HG03354 (cell line): Measurements from ENCODE around the gene ABLIM1.

Source experiments
- ATAC-seq: cut with Tn5 transposase; IDR thresholded peaks from one replicate; pipeline ENCODE4 v1.9.1; 2021; ENCODE audit warnings: mild to moderate bottlenecking; ENCODE audit not compliant: unreplicated experiment, poor library complexity, severe bottlenecking

ABLIM1 gene

GRCh38 chr10:114441107-114441506, 217.0 kb downstream of the ABLIM1 start:
- no peak for ATAC-seq

GRCh38 chr10:114437473-114438292, 220.4 kb downstream of the ABLIM1 start:
- no peak for ATAC-seq

- ATAC-seq = no peak
These were observed 221.1 kb downstream of the ABLIM1 start for GRCh38 chr10:114436941-114437340.

- ATAC-seq = no peak
These were observed 225.4 kb downstream of the ABLIM1 start for GRCh38 chr10:114432566-114433093.

- no peak for ATAC-seq
These were observed 226.5 kb downstream of the ABLIM1 start for GRCh38 chr10:114431414-114432135.

GRCh38 chr10:114430688-114431413, 227.2 kb downstream of the ABLIM1 start:
- ATAC-seq = no peak

- no peak for ATAC-seq
These were observed 228.3 kb downstream of the ABLIM1 start for GRCh38 chr10:114429581-114430335.

- ATAC-seq = no peak
These were observed 230.8 kb downstream of the ABLIM1 start for GRCh38 chr10:114427124-114427852.

GRCh38 chr10:114426476-114426875, 231.6 kb downstream of the ABLIM1 start:
- no peak for ATAC-seq

GRCh38 chr10:114420811-114421485, 237.1 kb downstream of the ABLIM1 start:
- ATAC-seq = no peak

GRCh38 chr10:114418109-114418508, 240.0 kb downstream of the ABLIM1 start:
- no peak for ATAC-seq

- ATAC-seq = no peak
These were observed 244.9 kb downstream of the ABLIM1 start for GRCh38 chr10:114412907-114413797.

GRCh38 chr10:114408968-114409444, 249.1 kb downstream of the ABLIM1 start:
- ATAC-seq = no peak

GRCh38 chr10:114408112-114408967, 249.7 kb downstream of the ABLIM1 start:
- ATAC-seq = peak; percentile 52

- no peak for ATAC-seq
These were observed 251.6 kb downstream of the ABLIM1 start for GRCh38 chr10:114406455-114406854.

- ATAC-seq = no peak
These were observed 253.1 kb downstream of the ABLIM1 start for GRCh38 chr10:114405011-114405350.
